Common myeloid progenitor, CD34-positive (primary cell): ENCODE measurements around the gene ACADVL.
A peak's percentile ranks its signal among the peaks of the same experiment; 100 is the strongest.

Experiments
- CTCF ChIA-PET: fragments of 350-600 bp; sonication (Branson Sonifier 250); formaldehyde crosslinking; loops from one replicate; lab custom pipeline; 2021; ENCODE audit warnings: antibody characterized with exemption; lab: Charles Lee
- POLR2A ChIA-PET: fragments of 350-600 bp; sonication (Branson Sonifier 250); formaldehyde crosslinking; loops from one replicate; lab custom pipeline; 2021; ENCODE audit warnings: antibody characterized with exemption; lab: Charles Lee
- DNase-seq, 3 donors: peaks; one replicate each; pipeline versions ENCODE4 v3.0.0 to v3.0.0-alpha.2; 2013
- H3K27ac ChIP-seq, 2 experiments: 1 replicate in 1 of 2; 2 replicates in 1 of 2; pipeline ENCODE4 v1.7.0; 2013; ENCODE audit warnings: inconsistent platforms in 2 of 2, low read length in 2 of 2, mild to moderate bottlenecking in 2 of 2, low read depth in 1 of 2, moderate library complexity in 1 of 2; ENCODE audit not compliant: severe bottlenecking in 2 of 2, insufficient read depth in 1 of 2, poor library complexity in 1 of 2
- H3K27me3 ChIP-seq, 5 experiments: replicated peaks in 2 of 5; 1 replicate in 3 of 5; 2 replicates in 2 of 5; pipeline versions ENCODE4 v1.6.1 to v1.7.0; 2013; ENCODE audit warnings: low read length in 4 of 5, mild to moderate bottlenecking in 2 of 5, moderate library complexity in 2 of 5, inconsistent platforms in 1 of 5; ENCODE audit not compliant: insufficient read depth in 5 of 5, control insufficient read depth in 4 of 5
- H3K36me3 ChIP-seq, 4 experiments: 1 replicate in 2 of 4; 2 replicates in 2 of 4; pipeline versions ENCODE4 v1.6.1 to v1.7.0; 2013; ENCODE audit warnings: low read length in 3 of 4, control low read depth in 1 of 4, mild to moderate bottlenecking in 1 of 4; ENCODE audit not compliant: control insufficient read depth in 4 of 4, insufficient read depth in 4 of 4
- H3K4me1 ChIP-seq, 4 experiments: 1 replicate in 3 of 4; 2 replicates in 1 of 4; pipeline versions ENCODE4 v1.6.1 to v1.7.1; 2013; ENCODE audit warnings: low read length in 3 of 4, mild to moderate bottlenecking in 3 of 4, control low read depth in 1 of 4, inconsistent platforms in 1 of 4, moderate library complexity in 1 of 4; ENCODE audit not compliant: control insufficient read depth in 4 of 4, insufficient read depth in 4 of 4; ENCODE audit errors: control extremely low read depth in 1 of 4
- H3K4me3 ChIP-seq, 7 experiments: 1 replicate in 4 of 7; 2 replicates in 3 of 7; pipeline versions ENCODE4 v1.5.1 to v1.7.0; 2013; ENCODE audit warnings: mild to moderate bottlenecking in 7 of 7, low read length in 6 of 7, moderate library complexity in 6 of 7, inconsistent platforms in 2 of 7, low read depth in 2 of 7, control low read depth in 1 of 7; ENCODE audit not compliant: insufficient read depth in 4 of 7, control insufficient read depth in 1 of 7; ENCODE audit errors: extremely low read depth in 1 of 7
- H3K9me3 ChIP-seq, 5 experiments: 1 replicate in 4 of 5; 2 replicates in 1 of 5; pipeline versions ENCODE4 v1.6.1 to v1.7.1; 2013; ENCODE audit warnings: low read length in 4 of 5, mild to moderate bottlenecking in 2 of 5, inconsistent platforms in 1 of 5, low read depth in 1 of 5, moderate library complexity in 1 of 5; ENCODE audit not compliant: control insufficient read depth in 4 of 5, insufficient read depth in 2 of 5; ENCODE audit errors: control extremely low read depth in 1 of 5
- whole genome bisulfite sequencing: methylation state at CpG from one replicate; pipeline ENCODE4 v1.1.5; 2013; ENCODE audit not compliant: insufficient coverage; 5-methylcytosine and 5-hydroxymethylcytosine counted together

ACADVL gene

GRCh38 chr17:7220593-7221277 is 997 bp downstream of the ACADVL start:
- WGBS = 23% methylated on average over 9 of the region's 11 CpGs
- H3K4me3 ChIP-seq = peak overlapping the region; percentile 79 to 94 (median 87)
- H3K27me3 ChIP-seq = no peaks in the 10 kb centered on the region
- peak overlapping the region; percentile 58 to 76 for H3K27ac ChIP-seq
- DNase-seq = peak; percentile 70 to 81 (median 80)
- no peaks in the 10 kb centered on the region for H3K9me3 ChIP-seq
- CTCF ChIA-PET = interaction anchor here (0.7 to 5.3 kb wide), 22 partner anchors 8 to 177 kb away, joined by 3 to 75 read pairs (median 4); partner anchors contain the start of genes ACAP1, ASGR1, DVL2 and GABARAP
- peaks cover 0 to 52% (median 49%) of the 10 kb centered on the region in 4 experiments for H3K4me1 ChIP-seq
- POLR2A ChIA-PET = interaction anchor here (0.6 to 2.9 kb wide), 7 partner anchors 14 to 791 kb away, joined by 3 to 21 read pairs (median 4); partner anchors contain the start of genes ACAP1, DVL2 and PHF23
- H3K36me3 ChIP-seq = peaks cover 4 to 47% (median 41%) of the 10 kb centered on the region in 4 experiments

- no peak for DNase-seq
- Histone ChIP-seq H3K4me3 (peak overlapping the region in 1 of 7 experiments; percentile 89), H3K4me1 (peaks cover 0 to 45% (median 41%) of the 10 kb centered on the region in 4 experiments), H3K36me3 (peaks cover 4 to 54% (median 44%) of the 10 kb centered on the region in 4 experiments), H3K27me3 (no peaks in the 10 kb centered on the region), H3K9me3 (no peaks in the 10 kb centered on the region), H3K27ac (no peak overlapping the region)
- POLR2A ChIA-PET = interaction anchor here (0.6 to 2.9 kb wide), 6 partner anchors 13 to 115 kb away, joined by 3 to 21 read pairs (median 4); partner anchors contain the start of genes ACAP1, DVL2 and PHF23
- 93% methylated on average over 10 of the region's 10 CpGs for WGBS
- CTCF ChIA-PET = interaction anchor here (0.7 to 5.3 kb wide), 21 partner anchors 9 to 177 kb away, joined by 3 to 75 read pairs (median 4); partner anchors contain the start of genes ACAP1, ASGR1, DVL2 and GABARAP
Measured at GRCh38 chr17:7221278-7222092, 1.7 kb downstream of the ACADVL start.

GRCh38 chr17:7222093-7222971 is 2.6 kb downstream of the ACADVL start:
- no peak overlapping the region for H3K27ac ChIP-seq
- CTCF ChIA-PET = interaction anchor here (1.1 to 5.3 kb wide), 5 partner anchors 11 to 123 kb away, joined by 3 to 75 read pairs (median 8); partner anchors contain the start of gene DVL2
- H3K36me3 ChIP-seq = peaks cover 10 to 63% (median 49%) of the 10 kb centered on the region in 4 experiments
- peaks cover 0 to 40% (median 36%) of the 10 kb centered on the region in 4 experiments for H3K4me1 ChIP-seq
- H3K9me3 ChIP-seq = no peaks in the 10 kb centered on the region
- 99% methylated on average over 13 of the region's 15 CpGs for WGBS
- POLR2A ChIA-PET = interaction anchor here (1.3 kb wide), 1 partner anchor 12 kb away, joined by 3 read pairs; the partner anchor contains the start of gene DVL2
- DNase-seq = no peak
- H3K4me3 ChIP-seq = no peak overlapping the region
- no peaks in the 10 kb centered on the region for H3K27me3 ChIP-seq

- H3K4me3 ChIP-seq = no peak overlapping the region
Measured at GRCh38 chr17:7222972-7223292, 3.2 kb downstream of the ACADVL start.

GRCh38 chr17:7223375-7223774 is 3.6 kb downstream of the ACADVL start:
- CTCF ChIA-PET = interaction anchor here (1.2 to 4.9 kb wide), 3 partner anchors 9 to 73 kb away, joined by 3 to 39 read pairs (median 8); no protein-coding TSS in a partner anchor
- peaks cover 13 to 73% (median 54%) of the 10 kb centered on the region in 4 experiments for H3K36me3 ChIP-seq
- no peak for DNase-seq
- no peaks in the 10 kb centered on the region for H3K9me3 ChIP-seq
- H3K4me1 ChIP-seq = peaks cover 0 to 31% (median 28%) of the 10 kb centered on the region in 4 experiments
- H3K4me3 ChIP-seq = no peak overlapping the region
- no peaks in the 10 kb centered on the region for H3K27me3 ChIP-seq
- POLR2A ChIA-PET = no interaction called here
- H3K27ac ChIP-seq = no peak overlapping the region
- WGBS = 100% methylated on average over 4 of the region's 4 CpGs

More at GRCh38 chr17:7222972-7223292, 3.2 kb downstream of the ACADVL start:
- Histone ChIP-seq H3K36me3 (peaks cover 10 to 69% (median 52%) of the 10 kb centered on the region in 4 experiments), H3K9me3 (no peaks in the 10 kb centered on the region), H3K4me1 (peaks cover 0 to 35% (median 32%) of the 10 kb centered on the region in 4 experiments), H3K27ac (no peak overlapping the region), H3K27me3 (no peaks in the 10 kb centered on the region)
- no peak for DNase-seq
- CTCF ChIA-PET = interaction anchor here (1.1 to 5.3 kb wide), 4 partner anchors 11 to 73 kb away, joined by 3 to 75 read pairs (median 24); partner anchors contain the start of gene DVL2
- POLR2A ChIA-PET = no interaction called here
- WGBS = 92% methylated on average over 5 of the region's 7 CpGs

- ChIA-PET CTCF (interaction anchor here (1.2 to 4.9 kb wide), 4 partner anchors 8 to 72 kb away, joined by 3 to 39 read pairs (median 3); no protein-coding TSS in a partner anchor), POLR2A (no interaction called here)
- Histone ChIP-seq H3K4me3 (no peak overlapping the region), H3K27ac (no peak overlapping the region), H3K9me3 (no peaks in the 10 kb centered on the region), H3K27me3 (no peaks in the 10 kb centered on the region), H3K36me3 (peaks cover 13 to 80% (median 58%) of the 10 kb centered on the region in 4 experiments), H3K4me1 (peaks cover 0 to 23% (median 20%) of the 10 kb centered on the region in 4 experiments)
- WGBS = 94% methylated on average over 6 of the region's 10 CpGs
- no peak for DNase-seq
Measured at GRCh38 chr17:7224110-7224509, 4.4 kb downstream of the ACADVL start.
